ENCODE results near the gene NEMP1. TPM values are rescaled to one million over a fixed set of nuclear protein-coding genes. Genes with fewer than 3 reads are reported as not detected.
A peak's percentile ranks its signal among the peaks of the same experiment; 100 is the strongest.

NEMP1 gene
- total RNA-seq, 6 experiments from 2014 or later, result 3.8 to 6.2 (median 4.8) TPM

DNA sequence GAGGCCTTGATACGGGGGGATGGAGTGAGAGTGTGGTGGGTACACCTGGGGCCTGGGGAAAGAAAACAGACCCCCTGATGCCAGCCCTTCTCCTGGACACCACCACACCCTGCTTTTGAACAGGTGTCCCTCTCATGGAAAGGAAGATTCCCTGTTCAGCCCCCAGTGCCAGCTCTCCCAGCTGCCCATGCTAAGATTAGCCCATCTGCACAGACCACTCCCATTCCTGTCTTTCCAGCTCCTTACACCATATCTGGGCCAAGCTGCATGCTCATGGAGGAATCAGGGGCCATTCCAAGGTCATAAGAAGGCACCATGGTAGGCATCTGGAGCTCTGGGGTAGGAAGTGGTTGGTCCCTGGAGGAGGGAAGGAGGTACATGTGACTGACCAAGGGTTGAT is 20.0 kb upstream of the NEMP1 start:
- intact Hi-C loops (cut with DNase I), result no loop called here
- DNase-seq (no peak), ATAC-seq (no peak)
- peaks cover 0 to 27% (median 12%) of the 10 kb centered on the region in 4 donors for H3K4me1 ChIP-seq
- peaks cover 0 to 66% (median 17%) of the 10 kb centered on the region in 4 donors for H3K36me3 ChIP-seq
- no peak for TF ChIP-seq POLR2A (IDR thresholded peaks at IDR 0.05)
- TF ChIP-seq, protein P1, sequence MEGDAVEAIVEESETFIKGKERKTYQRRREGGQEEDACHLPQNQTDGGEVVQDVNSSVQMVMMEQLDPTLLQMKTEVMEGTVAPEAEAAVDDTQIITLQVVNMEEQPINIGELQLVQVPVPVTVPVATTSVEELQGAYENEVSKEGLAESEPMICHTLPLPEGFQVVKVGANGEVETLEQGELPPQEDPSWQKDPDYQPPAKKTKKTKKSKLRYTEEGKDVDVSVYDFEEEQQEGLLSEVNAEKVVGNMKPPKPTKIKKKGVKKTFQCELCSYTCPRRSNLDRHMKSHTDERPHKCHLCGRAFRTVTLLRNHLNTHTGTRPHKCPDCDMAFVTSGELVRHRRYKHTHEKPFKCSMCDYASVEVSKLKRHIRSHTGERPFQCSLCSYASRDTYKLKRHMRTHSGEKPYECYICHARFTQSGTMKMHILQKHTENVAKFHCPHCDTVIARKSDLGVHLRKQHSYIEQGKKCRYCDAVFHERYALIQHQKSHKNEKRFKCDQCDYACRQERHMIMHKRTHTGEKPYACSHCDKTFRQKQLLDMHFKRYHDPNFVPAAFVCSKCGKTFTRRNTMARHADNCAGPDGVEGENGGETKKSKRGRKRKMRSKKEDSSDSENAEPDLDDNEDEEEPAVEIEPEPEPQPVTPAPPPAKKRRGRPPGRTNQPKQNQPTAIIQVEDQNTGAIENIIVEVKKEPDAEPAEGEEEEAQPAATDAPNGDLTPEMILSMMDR (IDR thresholded peaks at IDR 0.05), result no peak
- no peaks in the 10 kb centered on the region for H3K9me3 ChIP-seq
- no peak overlapping the region for H3K27ac ChIP-seq
- no peak overlapping the region for H3K4me3 ChIP-seq
- WGBS (ENCODE audit: insufficient coverage, low coverage, low lambda C conversion rate, missing lambda C conversion rate), result 60% methylated on average over 1 of the region's 1 CpG
- H3K27me3 ChIP-seq, result no peaks in the 10 kb centered on the region

DNA sequence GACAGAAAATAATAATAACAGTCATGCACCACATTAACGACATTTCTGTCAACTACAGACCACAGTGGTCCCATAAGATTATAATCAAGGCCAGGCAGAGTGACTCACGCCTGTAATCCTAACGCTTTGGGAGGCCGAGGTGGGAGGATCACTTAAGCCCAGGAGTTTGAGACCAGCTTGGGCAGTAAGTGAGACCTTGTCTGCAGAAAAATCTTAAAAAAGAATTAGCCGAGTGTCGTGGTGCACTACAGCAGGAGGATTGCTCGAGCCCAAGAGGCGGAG is 18.9 kb upstream of the NEMP1 start:
- DNase-seq (no peak), ATAC-seq (no peak)
- no peak overlapping the region for H3K27ac ChIP-seq
- H3K9me3 ChIP-seq, result no peaks in the 10 kb centered on the region
- intact Hi-C loops (cut with DNase I), result no loop called here
- peaks cover 0 to 74% (median 19%) of the 10 kb centered on the region in 4 donors for H3K36me3 ChIP-seq
- TF ChIP-seq, protein P1 (IDR thresholded peaks at IDR 0.05), result no peak
- no peak for TF ChIP-seq POLR2A (IDR thresholded peaks at IDR 0.05)
- no peaks in the 10 kb centered on the region for H3K27me3 ChIP-seq
- H3K4me1 ChIP-seq, result peaks cover 0 to 17% (median 6%) of the 10 kb centered on the region in 4 donors
- H3K4me3 ChIP-seq, result no peak overlapping the region
- WGBS (ENCODE audit: insufficient coverage, low coverage, low lambda C conversion rate, missing lambda C conversion rate), result 90% methylated on average over 7 of the region's 8 CpGs

DNA sequence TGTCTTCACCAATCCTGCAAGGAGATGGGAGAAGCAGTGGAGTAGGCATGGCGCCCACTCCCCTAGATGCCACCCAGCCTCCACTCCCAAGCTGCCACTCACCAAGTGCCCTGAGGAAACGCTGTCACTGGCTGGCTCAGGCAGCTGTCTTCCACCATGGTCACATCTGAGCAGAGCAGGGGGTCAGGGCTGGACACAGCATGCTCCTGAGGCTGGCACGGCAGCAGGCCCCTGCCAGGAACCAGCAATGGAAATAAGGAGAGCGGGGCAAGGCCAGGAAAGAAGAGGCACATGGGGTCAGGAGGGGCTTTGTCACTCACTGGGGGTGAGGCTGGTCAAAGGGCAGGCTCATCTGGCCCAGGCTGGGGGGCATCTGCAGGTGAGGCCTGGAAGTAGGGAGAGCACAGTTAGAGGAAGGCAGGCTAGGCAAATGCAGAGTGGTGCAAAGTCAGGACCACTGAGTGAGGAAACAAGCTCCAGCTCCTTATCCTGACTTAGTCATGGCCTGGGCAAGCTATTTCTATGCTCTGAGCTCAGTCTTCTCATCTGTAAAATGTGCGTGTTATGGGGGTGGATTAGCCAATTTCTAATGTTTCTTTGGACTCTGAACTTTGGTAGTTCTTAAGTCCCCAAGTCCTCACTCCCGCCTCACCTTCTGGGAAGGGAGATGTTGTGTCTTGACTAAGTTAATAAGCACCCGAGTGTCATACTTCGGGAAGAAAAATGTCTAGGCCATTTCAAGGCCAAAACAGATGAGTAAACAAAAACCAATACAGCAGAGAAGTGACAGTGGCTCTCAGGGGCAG is 18.4 kb upstream of the NEMP1 start:
- intact Hi-C loops (cut with DNase I), result no loop called here
- no peaks in the 10 kb centered on the region for H3K9me3 ChIP-seq
- H3K27me3 ChIP-seq, result no peaks in the 10 kb centered on the region
- H3K36me3 ChIP-seq, result peaks cover 0 to 80% (median 21%) of the 10 kb centered on the region in 4 donors
- no peak overlapping the region for H3K27ac ChIP-seq
- ATAC-seq (no peak), DNase-seq (peak in 1 of 3 donors; percentile 43)
- TF ChIP-seq, protein P1 (IDR thresholded peaks at IDR 0.05), result no peak
- TF ChIP-seq POLR2A (IDR thresholded peaks at IDR 0.05), result no peak
- WGBS (ENCODE audit: insufficient coverage, low coverage, low lambda C conversion rate, missing lambda C conversion rate), result 90% methylated on average over 4 of the region's 8 CpGs
- H3K4me1 ChIP-seq, result peaks cover 0 to 11% (median 3%) of the 10 kb centered on the region in 4 donors
- no peak overlapping the region for H3K4me3 ChIP-seq

DNA sequence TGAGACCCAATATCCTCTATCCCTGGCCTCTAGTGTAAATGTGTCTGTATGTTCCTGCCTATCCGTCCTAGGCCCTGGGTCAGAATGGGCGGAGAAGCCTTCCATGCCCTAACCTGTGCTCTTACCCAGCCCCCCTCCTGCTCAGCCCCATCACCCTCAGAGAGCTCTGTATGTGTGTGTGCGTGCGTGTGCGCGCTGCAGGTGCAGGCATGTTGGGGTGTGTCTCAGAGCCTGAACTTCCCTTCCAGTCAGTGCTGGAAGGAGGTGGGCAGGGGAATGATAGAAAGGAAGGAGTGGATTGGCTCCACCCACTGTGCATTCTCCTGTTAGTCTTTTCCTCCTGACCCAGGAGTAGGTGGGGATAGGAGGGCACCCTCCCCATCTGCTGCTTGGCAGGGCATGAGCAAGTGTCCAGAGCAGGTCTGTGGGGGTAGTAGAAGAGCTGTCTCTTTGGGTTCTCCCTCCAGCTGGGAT is 17.5 kb upstream of the NEMP1 start:
- no peak overlapping the region for H3K27ac ChIP-seq
- H3K27me3 ChIP-seq, result no peaks in the 10 kb centered on the region
- peak in 2 of 4 donors; percentile 1 to 4 for ATAC-seq
- TF ChIP-seq, protein P1 (IDR thresholded peaks at IDR 0.05), result no peak
- no peak for TF ChIP-seq POLR2A (IDR thresholded peaks at IDR 0.05)
- WGBS (ENCODE audit: insufficient coverage, low coverage, low lambda C conversion rate, missing lambda C conversion rate), result 87% methylated on average over 6 of the region's 6 CpGs
- peak in 1 of 3 donors; percentile 46 for DNase-seq
- H3K4me3 ChIP-seq, result no peak overlapping the region
- intact Hi-C loops (cut with DNase I), result no loop called here
- peaks cover 0 to 9% (median 0%) of the 10 kb centered on the region in 4 donors for H3K4me1 ChIP-seq
- H3K9me3 ChIP-seq, result no peaks in the 10 kb centered on the region
- peaks cover 0 to 88% (median 26%) of the 10 kb centered on the region in 4 donors for H3K36me3 ChIP-seq

Measured in right lobe of liver (tissue), 6 donors.